ENCODE results near the gene SDK1. TPM values are rescaled to one million over a fixed set of nuclear protein-coding genes. Genes with fewer than 3 reads are reported as not detected.

Gene SDK1
- total RNA-seq, 1 donor from 2014 or later = 10.4 TPM

DNA sequence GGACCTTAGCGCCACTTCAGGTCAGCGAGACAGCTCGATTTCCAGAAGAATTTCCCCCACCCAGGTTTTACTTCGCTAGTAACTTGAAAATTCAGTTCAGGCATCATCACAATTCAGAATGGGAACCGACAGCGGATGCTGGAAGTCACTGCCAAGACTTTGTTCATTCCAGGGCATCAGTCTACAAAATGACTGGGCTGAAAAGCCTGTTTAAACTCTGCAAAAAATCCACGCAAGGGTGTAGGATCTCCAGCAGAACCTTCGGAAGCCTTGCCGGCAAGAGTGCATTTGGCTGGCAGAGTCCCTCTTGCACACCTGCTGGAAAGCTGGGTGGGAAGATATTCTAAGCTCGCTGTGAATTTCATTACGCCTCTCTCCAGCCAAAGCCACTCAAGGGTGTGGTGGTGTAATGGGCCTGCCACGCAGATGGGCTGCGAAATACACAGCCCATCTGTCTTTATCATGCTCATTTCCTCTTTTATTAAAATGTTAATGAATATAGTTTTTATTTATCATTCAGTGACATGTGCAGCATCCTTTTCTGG, 709.1 kb downstream of the SDK1 start:
- Histone ChIP-seq H3K4me1 (no peaks in the 10 kb centered on the region), H3K9me3 (no peaks in the 10 kb centered on the region), H3K27ac (no peak overlapping the region), H3K4me3 (no peak overlapping the region), H3K36me3 (no peaks in the 10 kb centered on the region), H3K27me3 (no peaks in the 10 kb centered on the region)
- DNase-seq = no peak
- intact Hi-C loops (cut with DNase I) = no loop called here
- no peak for TF ChIP-seq CTCF (IDR thresholded peaks at IDR 0.05)
- peak; percentile 9 for ATAC-seq

GRCh38 chr7:4010923-4011656, 710.0 kb downstream of the SDK1 start:
- intact Hi-C loops (cut with DNase I) = no loop called here

GRCh38 chr7:4013793-4014192, 712.7 kb downstream of the SDK1 start:
- Histone ChIP-seq H3K27me3 (no peaks in the 10 kb centered on the region), H3K4me1 (no peaks in the 10 kb centered on the region), H3K36me3 (no peaks in the 10 kb centered on the region), H3K27ac (no peak overlapping the region), H3K9me3 (peaks cover 3% of the 10 kb centered on the region), H3K4me3 (no peak overlapping the region)
- no peak for DNase-seq
- no peak for ATAC-seq
- TF ChIP-seq CTCF (IDR thresholded peaks at IDR 0.05) = no peak
- intact Hi-C loops (cut with DNase I) = no loop called here

More at GRCh38 chr7:4010923-4011656, 710.0 kb downstream of the SDK1 start:
- TF ChIP-seq CTCF (IDR thresholded peaks at IDR 0.05) = no peak
- no peak overlapping the region for H3K4me3 ChIP-seq
- DNase-seq (no peak), ATAC-seq (no peak)
- no peaks in the 10 kb centered on the region for H3K9me3 ChIP-seq
- H3K27ac ChIP-seq = no peak overlapping the region
- no peaks in the 10 kb centered on the region for H3K27me3 ChIP-seq
- H3K4me1 ChIP-seq = no peaks in the 10 kb centered on the region
- no peaks in the 10 kb centered on the region for H3K36me3 ChIP-seq

GRCh38 chr7:4014346-4015050, 713.4 kb downstream of the SDK1 start:
- H3K27me3 ChIP-seq = no peaks in the 10 kb centered on the region

DNA sequence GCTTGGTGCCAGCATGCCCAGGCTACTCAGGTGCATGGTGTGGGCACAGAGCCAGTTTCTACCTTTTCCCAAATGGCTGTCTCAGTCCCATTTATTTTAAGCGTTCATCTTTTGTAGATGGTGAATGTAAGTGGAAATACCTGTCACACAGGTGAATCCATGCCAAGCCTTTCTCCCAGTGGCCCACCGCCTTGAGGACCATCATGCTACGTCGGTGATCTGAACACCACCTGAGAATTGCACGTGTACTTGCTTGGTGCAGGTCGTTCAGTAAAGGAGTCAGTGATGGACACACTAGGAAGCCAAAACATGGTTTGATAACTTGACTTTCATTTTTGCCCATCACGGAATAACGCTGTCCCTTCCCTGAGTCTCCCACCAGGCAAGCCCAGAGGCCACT, 714.3 kb downstream of the SDK1 start:
- no peak overlapping the region for H3K27ac ChIP-seq
- TF ChIP-seq CTCF (IDR thresholded peaks at IDR 0.05) = no peak
- peaks cover 5% of the 10 kb centered on the region for H3K9me3 ChIP-seq
- H3K36me3 ChIP-seq = no peaks in the 10 kb centered on the region
- ATAC-seq (no peak), DNase-seq (no peak)
- H3K27me3 ChIP-seq = no peaks in the 10 kb centered on the region
- no peak overlapping the region for H3K4me3 ChIP-seq
- intact Hi-C loops (cut with DNase I) = no loop called here
- H3K4me1 ChIP-seq = no peaks in the 10 kb centered on the region

More at GRCh38 chr7:4014346-4015050, 713.4 kb downstream of the SDK1 start:
- ATAC-seq = no peak
- Histone ChIP-seq H3K9me3 (peaks cover 5% of the 10 kb centered on the region), H3K27ac (peak overlapping the region; percentile 11), H3K4me1 (no peaks in the 10 kb centered on the region), H3K36me3 (no peaks in the 10 kb centered on the region), H3K4me3 (no peak overlapping the region)
- TF ChIP-seq CTCF (IDR thresholded peaks at IDR 0.05) = no peak
- DNase-seq = no peak
- intact Hi-C loops (cut with DNase I) = no loop called here

Data from upper lobe of right lung (tissue), 1 donor.